OCI-LY1 (cell line): ENCODE data around the gene CCDC33.

Experiments used
- H2AFZ ChIP-seq: fragments of 200-600 bp; sonication (generic), shearing (Covaris generic); 2 replicates; pipeline ENCODE4 v1.6.0; 2014; ENCODE audit warnings: antibody characterized with exemption, mild to moderate bottlenecking, low read length
- H3F3A ChIP-seq: fragments of 200-600 bp; sonication (generic), shearing (Covaris generic); 2 replicates; pipeline ENCODE4 v1.6.0; 2014; ENCODE audit warnings: mild to moderate bottlenecking, antibody characterized with exemption, low read length, moderate library complexity; ENCODE audit not compliant: insufficient read depth
- H3K27ac ChIP-seq: fragments of 200-600 bp; sonication (generic); 2 replicates; pipeline ENCODE4 v1.5.1; 2014; ENCODE audit warnings: low read length, mixed run types, mild to moderate bottlenecking, low read depth; ENCODE audit not compliant: poor library complexity, severe bottlenecking
- H3K27me3 ChIP-seq: fragments of 200-600 bp; sonication (generic); 2 replicates; pipeline ENCODE4 v1.6.0; 2014; ENCODE audit warnings: antibody characterized with exemption, mild to moderate bottlenecking, low read length, moderate library complexity; ENCODE audit not compliant: insufficient read depth
- H3K36me3 ChIP-seq: fragments of 200-600 bp; sonication (generic); 2 replicates; pipeline ENCODE4 v1.6.1; 2014; ENCODE audit warnings: mild to moderate bottlenecking, antibody characterized with exemption, low read length, moderate library complexity, mixed read lengths; ENCODE audit not compliant: insufficient read depth
- H3K4me1 ChIP-seq: fragments of 200-600 bp; sonication (generic); 2 replicates; pipeline ENCODE4 v1.5.1; 2014; ENCODE audit warnings: mild to moderate bottlenecking, low read length, moderate library complexity; ENCODE audit not compliant: insufficient read depth, severe bottlenecking
- H3K4me2 ChIP-seq: fragments of 200-600 bp; sonication (generic), shearing (Covaris generic); 2 replicates; pipeline ENCODE4 v1.6.1; 2014; ENCODE audit warnings: low read length
- H3K4me3 ChIP-seq: fragments of 200-600 bp; sonication (generic); 2 replicates; pipeline ENCODE4 v1.5.1; 2014; ENCODE audit warnings: low read length, low read depth, mild to moderate bottlenecking, mixed read lengths; ENCODE audit not compliant: poor library complexity, severe bottlenecking
- H3K79me2 ChIP-seq: fragments of 200-600 bp; shearing (Covaris generic); 2 replicates; pipeline ENCODE4 v1.6.1; 2016; ENCODE audit warnings: mixed run types, low read length, mixed read lengths; ENCODE audit not compliant: insufficient read depth
- H3K9ac ChIP-seq: fragments of 200-600 bp; sonication (generic), shearing (Covaris generic); 2 replicates; pipeline ENCODE4 v1.6.1; 2014; ENCODE audit warnings: mild to moderate bottlenecking, low read length, mixed read lengths
- H3K9me2 ChIP-seq: fragments of 200-600 bp; sonication (generic), shearing (Covaris generic); 2 replicates; pipeline ENCODE4 v1.6.1; 2014; ENCODE audit warnings: low read depth, mild to moderate bottlenecking, low read length, mixed read lengths
- H3K9me3 ChIP-seq: fragments of 200-600 bp; shearing (Covaris generic); 2 replicates; pipeline ENCODE4 v1.6.1; 2014; ENCODE audit warnings: low read length, mixed read lengths
- H4K20me1 ChIP-seq: fragments of 200-600 bp; sonication (generic), shearing (Covaris generic); 2 replicates; pipeline ENCODE4 v1.6.0; 2016; ENCODE audit warnings: mild to moderate bottlenecking, low read length; ENCODE audit not compliant: insufficient read depth
- EZH2 ChIP-seq: fragments of 200-600 bp; sonication (generic), shearing (Covaris generic); IDR thresholded peaks from 2 replicates; pipeline ENCODE4 v1.8.0; 2017; ENCODE audit warnings: borderline replicate concordance, mixed run types, mild to moderate bottlenecking, antibody characterized with exemption, low read length, moderate library complexity, mixed read lengths
- TF ChIP-seq, protein P1 (sequence below): fragments of 200-600 bp; sonication (generic), shearing (Covaris generic); IDR thresholded peaks from 2 replicates; pipeline ENCODE4 v1.5.1; 2017; ENCODE audit warnings: mild to moderate bottlenecking, antibody characterized with exemption, low read length, moderate library complexity, mixed read lengths

Gene CCDC33

DNA sequence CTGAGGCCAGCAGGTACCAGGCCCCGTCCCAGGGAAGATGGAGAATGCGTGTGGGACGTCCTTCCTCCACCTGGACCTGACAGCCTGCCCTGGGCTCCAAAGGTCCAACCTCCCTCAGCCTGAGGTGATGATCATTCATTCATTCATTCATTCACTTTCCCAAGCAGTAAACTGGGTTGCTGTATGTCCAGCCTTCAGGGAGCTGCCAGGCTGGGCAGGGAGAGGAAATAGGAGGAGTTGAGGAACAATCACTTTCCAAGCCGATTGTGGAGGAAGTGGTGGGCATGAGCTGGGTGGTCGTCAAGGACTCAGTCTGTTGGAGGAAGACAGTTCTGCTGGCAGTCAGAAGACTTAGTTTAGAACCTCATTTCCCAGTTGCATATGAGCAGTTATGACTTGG is 10.2 kb upstream of the CCDC33 start:
- Histone ChIP-seq H3K4me2 (no peak overlapping the region), H3K4me1 (no peaks in the 10 kb centered on the region), H3K9me2 (no peaks in the 10 kb centered on the region), H3K4me3 (no peak overlapping the region), H3K27ac (no peak overlapping the region), H3K9ac (no peak overlapping the region), H3K79me2 (no peaks in the 10 kb centered on the region), H3K9me3 (no peaks in the 10 kb centered on the region), H2AFZ (no peak overlapping the region), H4K20me1 (no peaks in the 10 kb centered on the region), H3K36me3 (no peaks in the 10 kb centered on the region), H3F3A (no peaks in the 10 kb centered on the region), H3K27me3 (no peaks in the 10 kb centered on the region; the same call in 1 of the 2 replicates)
- TF ChIP-seq, protein P1, sequence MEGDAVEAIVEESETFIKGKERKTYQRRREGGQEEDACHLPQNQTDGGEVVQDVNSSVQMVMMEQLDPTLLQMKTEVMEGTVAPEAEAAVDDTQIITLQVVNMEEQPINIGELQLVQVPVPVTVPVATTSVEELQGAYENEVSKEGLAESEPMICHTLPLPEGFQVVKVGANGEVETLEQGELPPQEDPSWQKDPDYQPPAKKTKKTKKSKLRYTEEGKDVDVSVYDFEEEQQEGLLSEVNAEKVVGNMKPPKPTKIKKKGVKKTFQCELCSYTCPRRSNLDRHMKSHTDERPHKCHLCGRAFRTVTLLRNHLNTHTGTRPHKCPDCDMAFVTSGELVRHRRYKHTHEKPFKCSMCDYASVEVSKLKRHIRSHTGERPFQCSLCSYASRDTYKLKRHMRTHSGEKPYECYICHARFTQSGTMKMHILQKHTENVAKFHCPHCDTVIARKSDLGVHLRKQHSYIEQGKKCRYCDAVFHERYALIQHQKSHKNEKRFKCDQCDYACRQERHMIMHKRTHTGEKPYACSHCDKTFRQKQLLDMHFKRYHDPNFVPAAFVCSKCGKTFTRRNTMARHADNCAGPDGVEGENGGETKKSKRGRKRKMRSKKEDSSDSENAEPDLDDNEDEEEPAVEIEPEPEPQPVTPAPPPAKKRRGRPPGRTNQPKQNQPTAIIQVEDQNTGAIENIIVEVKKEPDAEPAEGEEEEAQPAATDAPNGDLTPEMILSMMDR, result no peak
- TF ChIP-seq EZH2, result no peak

DNA sequence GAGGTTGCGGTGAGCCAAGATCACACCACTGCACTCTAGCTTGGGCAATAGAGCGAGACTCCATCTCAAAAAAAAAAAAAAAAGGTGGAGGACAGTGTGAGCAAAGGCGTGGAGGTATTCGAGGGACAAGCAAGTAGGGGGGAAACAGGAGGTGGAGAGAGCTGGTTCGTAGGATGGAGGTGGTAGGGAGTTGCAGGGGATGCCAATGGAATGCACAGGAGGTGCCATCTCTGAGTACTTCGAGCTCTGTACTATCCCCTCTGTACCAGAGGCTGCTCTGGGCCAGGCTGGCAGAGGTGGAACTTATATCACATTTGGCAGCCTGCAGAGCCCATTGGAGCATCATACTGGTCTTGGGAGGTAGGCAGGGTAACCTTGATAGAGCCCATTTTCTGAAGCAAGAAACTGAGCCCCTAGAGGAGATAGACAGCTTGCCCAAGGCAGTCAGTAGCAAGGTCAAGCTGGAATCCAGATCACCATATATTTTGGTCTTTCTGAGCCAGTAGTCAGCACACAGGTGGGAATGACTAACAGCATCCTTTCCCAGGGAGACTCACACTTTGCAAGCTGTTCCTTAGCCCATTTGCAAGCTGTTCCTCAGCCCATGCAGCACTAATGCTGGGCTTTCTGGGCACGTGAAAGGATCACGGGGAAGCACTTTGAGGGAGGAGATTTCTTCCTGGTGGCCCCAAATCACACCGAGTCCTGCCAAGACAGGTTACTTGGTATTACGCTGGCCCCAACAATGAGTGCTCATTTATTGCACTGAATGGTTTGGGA is 9.2 kb upstream of the CCDC33 start:
- no peak overlapping the region for H3K27ac ChIP-seq
- H3K9me3 ChIP-seq, result no peaks in the 10 kb centered on the region
- no peak overlapping the region for H3K4me3 ChIP-seq
- TF ChIP-seq, protein P1, result no peak
- TF ChIP-seq EZH2, result no peak
- H3K27me3 ChIP-seq, result no peaks in the 10 kb centered on the region; the same call in 1 of the 2 replicates
- no peaks in the 10 kb centered on the region for H4K20me1 ChIP-seq
- no peaks in the 10 kb centered on the region for H3K9me2 ChIP-seq
- H3F3A ChIP-seq, result no peaks in the 10 kb centered on the region
- H3K79me2 ChIP-seq, result no peaks in the 10 kb centered on the region
- H3K9ac ChIP-seq, result no peak overlapping the region
- no peaks in the 10 kb centered on the region for H3K4me1 ChIP-seq
- no peak overlapping the region for H3K4me2 ChIP-seq
- H2AFZ ChIP-seq, result no peak overlapping the region
- no peaks in the 10 kb centered on the region for H3K36me3 ChIP-seq

DNA sequence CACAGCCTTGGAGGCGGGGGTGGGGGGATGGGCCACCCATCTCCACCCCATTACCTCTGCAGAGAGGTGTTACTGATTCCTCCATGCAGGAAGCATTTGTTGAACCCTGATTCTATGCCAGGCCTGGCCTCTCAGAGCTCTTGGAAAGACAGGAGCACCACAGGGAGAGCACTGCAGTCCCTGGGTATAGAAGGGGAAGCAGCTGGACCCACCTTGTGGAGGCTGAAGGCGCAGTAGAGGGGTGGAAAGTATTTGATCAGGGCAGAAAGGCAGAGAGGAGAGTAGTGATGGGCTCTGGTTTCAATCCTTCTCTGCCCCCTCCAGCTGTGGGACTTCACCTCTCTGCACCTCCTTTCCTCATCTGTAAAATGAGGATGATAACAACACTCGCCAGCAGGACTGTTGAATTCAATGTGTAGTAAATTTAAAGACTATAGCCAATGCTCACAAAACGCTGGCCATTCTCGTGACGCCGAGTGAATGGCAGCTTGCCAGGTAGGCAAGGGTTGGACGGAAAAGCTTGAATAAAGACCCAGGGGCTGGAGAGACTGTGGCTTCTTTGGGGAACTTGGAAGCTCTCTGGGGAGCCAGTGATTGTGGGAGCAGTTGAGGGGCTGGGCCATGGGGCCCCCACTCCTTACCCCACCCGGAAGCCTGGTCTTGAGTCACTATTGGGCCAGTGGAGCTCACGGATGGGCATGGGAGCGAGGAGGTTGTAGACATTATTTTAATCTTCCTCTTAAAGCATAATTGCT is 8.0 kb upstream of the CCDC33 start:
- TF ChIP-seq, protein P1, result no peak
- TF ChIP-seq EZH2, result no peak
- Histone ChIP-seq H3K9me2 (no peaks in the 10 kb centered on the region), H3K27me3 (no peaks in the 10 kb centered on the region; the same call in 1 of the 2 replicates), H4K20me1 (no peaks in the 10 kb centered on the region), H3K9ac (no peak overlapping the region), H3K79me2 (no peaks in the 10 kb centered on the region), H3K4me2 (no peak overlapping the region), H3K36me3 (no peaks in the 10 kb centered on the region), H2AFZ (no peak overlapping the region), H3K4me3 (no peak overlapping the region), H3K4me1 (no peaks in the 10 kb centered on the region), H3F3A (no peaks in the 10 kb centered on the region), H3K9me3 (no peaks in the 10 kb centered on the region), H3K27ac (no peak overlapping the region)
